Measurements from ENCODE around the gene ETV5.
"Not testable (repeated sequence)": the region's sequence is repeated elsewhere in the genome, so short reads cannot be mapped to it uniquely, and the experiment has no call there.

Gene ETV5

GRCh38 chr3:186042036-186042435 lies 66.9 kb downstream of the ETV5 start:
- DNase-seq (ENCODE audit: low read depth) = no peak
- TF ChIP-seq, protein P1, sequence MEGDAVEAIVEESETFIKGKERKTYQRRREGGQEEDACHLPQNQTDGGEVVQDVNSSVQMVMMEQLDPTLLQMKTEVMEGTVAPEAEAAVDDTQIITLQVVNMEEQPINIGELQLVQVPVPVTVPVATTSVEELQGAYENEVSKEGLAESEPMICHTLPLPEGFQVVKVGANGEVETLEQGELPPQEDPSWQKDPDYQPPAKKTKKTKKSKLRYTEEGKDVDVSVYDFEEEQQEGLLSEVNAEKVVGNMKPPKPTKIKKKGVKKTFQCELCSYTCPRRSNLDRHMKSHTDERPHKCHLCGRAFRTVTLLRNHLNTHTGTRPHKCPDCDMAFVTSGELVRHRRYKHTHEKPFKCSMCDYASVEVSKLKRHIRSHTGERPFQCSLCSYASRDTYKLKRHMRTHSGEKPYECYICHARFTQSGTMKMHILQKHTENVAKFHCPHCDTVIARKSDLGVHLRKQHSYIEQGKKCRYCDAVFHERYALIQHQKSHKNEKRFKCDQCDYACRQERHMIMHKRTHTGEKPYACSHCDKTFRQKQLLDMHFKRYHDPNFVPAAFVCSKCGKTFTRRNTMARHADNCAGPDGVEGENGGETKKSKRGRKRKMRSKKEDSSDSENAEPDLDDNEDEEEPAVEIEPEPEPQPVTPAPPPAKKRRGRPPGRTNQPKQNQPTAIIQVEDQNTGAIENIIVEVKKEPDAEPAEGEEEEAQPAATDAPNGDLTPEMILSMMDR (IDR thresholded peaks at IDR 0.05; ENCODE audit: low read length, missing control alignments) = no peak

GRCh38 chr3:186038360-186038759 lies 70.5 kb downstream of the ETV5 start:
- TF ChIP-seq, protein P1 (IDR thresholded peaks at IDR 0.05; ENCODE audit: low read length, missing control alignments) = no peak
- DNase-seq (ENCODE audit: low read depth) = no peak
- H3K4me3 ChIP-seq (replicated peaks; ENCODE audit: low read depth, low read length) = no peak overlapping the region

More at GRCh38 chr3:186042036-186042435, 66.9 kb downstream of the ETV5 start:
- H3K4me3 ChIP-seq (replicated peaks; ENCODE audit: low read depth, low read length) = no peak overlapping the region

DNA sequence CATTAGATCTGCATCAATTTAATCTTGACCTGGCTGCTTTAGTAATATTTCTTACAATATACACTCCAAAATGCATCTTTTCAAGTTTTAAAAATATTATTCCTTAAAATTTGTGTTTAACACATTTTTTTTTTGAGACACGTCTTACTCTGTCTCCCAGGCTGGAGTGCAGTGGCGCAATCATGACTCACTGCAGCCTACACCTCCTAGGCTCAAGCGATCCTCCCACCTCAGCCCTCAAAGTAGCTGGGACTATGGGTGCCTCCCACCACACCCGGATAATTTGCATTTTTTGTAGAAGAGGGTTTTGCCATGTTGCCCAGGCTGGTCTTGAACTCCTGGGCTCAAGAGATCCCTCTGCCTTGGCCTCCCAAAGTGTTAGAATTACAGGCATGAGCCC lies 73.6 kb downstream of the ETV5 start:
- no peak overlapping the region for H3K4me3 ChIP-seq (replicated peaks; ENCODE audit: low read depth, low read length)
- peak; percentile 60 for DNase-seq (ENCODE audit: low read depth)
- TF ChIP-seq, protein P1 (IDR thresholded peaks at IDR 0.05; ENCODE audit: low read length, missing control alignments) = no peak

- no peak for DNase-seq (ENCODE audit: low read depth)
- TF ChIP-seq, protein P1 (IDR thresholded peaks at IDR 0.05; ENCODE audit: low read length, missing control alignments) = no peak
- no peak overlapping the region for H3K4me3 ChIP-seq (replicated peaks; ENCODE audit: low read depth, low read length)
Measured at GRCh38 chr3:186032321-186032720, 76.6 kb downstream of the ETV5 start.

GRCh38 chr3:186025993-186026392 lies 82.9 kb downstream of the ETV5 start:
- DNase-seq (ENCODE audit: low read depth); H3K4me3 ChIP-seq (replicated peaks; ENCODE audit: low read depth, low read length): not testable (repeated sequence)

- DNase-seq (ENCODE audit: low read depth) = peak; percentile 50
- H3K4me3 ChIP-seq (replicated peaks; ENCODE audit: low read depth, low read length) = no peak overlapping the region
- TF ChIP-seq, protein P1 (IDR thresholded peaks at IDR 0.05; ENCODE audit: low read length, missing control alignments) = no peak
Measured at GRCh38 chr3:186025161-186025560, 83.7 kb downstream of the ETV5 start.

DNA sequence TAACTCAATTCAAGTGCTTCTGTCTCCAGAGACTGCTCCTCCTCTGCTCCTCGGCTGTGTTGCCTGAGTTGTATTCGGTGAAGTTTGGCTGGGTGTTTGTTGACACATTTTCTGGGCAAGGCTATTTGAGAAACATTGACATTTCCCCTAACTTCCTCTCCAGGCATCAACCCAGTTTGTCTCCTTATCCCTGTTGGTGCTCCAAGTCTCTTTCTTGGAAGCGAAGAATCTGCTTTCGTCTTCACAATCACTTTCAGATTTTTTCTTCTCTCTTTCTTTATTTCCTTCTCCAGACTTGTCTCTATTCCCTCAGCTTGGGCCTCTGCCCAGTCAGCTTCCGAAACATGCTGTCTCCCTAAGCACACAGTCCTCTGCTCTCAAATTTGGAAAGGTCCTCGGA lies 84.7 kb downstream of the ETV5 start:
- peak overlapping the region; percentile 13 for H3K4me3 ChIP-seq (replicated peaks; ENCODE audit: low read depth, low read length)
- TF ChIP-seq, protein P1 (IDR thresholded peaks at IDR 0.05; ENCODE audit: low read length, missing control alignments) = no peak
- peak; percentile 22 for DNase-seq (ENCODE audit: low read depth)
